Measurements from ENCODE around the gene GRHL1. TPM values are rescaled to one million over a fixed set of nuclear protein-coding genes. Genes with fewer than 3 reads are reported as not detected.

Gene GRHL1
- total and polyA plus RNA-seq, 2 of the 8 experiments (the other 6 are each of a cell fraction or from before 2014, with no cell fraction given), result 1.3 to 3.6 TPM

DNA sequence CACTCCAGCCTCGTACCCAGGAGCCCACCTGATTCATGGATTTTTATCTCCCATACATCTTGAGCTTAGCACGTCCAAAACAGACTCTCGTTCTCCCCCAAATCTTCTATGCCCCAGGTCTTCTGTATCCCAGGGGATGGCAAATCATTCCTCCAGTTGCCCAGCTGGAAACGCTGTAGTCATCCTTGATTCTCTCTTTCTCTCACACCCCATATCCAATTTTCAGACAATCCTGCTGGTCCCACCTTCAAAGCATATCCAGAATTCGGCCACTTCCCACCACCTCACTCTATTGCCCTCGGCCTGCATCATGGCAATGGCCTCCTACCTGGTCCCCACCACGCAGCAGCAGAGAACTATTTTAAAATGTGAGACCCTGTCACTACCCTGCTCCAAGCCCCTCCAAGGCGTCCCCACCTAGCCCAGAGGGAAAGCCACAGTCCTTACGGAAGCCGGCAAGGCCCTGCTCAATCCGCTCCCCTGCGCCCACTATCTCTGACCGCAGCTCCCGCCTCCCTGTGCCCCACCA is 1.4 kb upstream of the GRHL1 start (continued):
- no peak for TF ChIP-seq POLR2A (IDR thresholded peaks at IDR 0.05; ENCODE audit: control extremely low read depth in 1 of 2, low read depth in 2 of 2, low read length in 2 of 2)
- TF ChIP-seq SAP30 (IDR thresholded peaks at IDR 0.05; ENCODE audit: insufficient read depth, insufficient replicate concordance, low read length), result no peak
- TF ChIP-seq FOSL1 (IDR thresholded peaks at IDR 0.05; ENCODE audit: insufficient read depth, low read depth, low read length), result no peak
- TF ChIP-seq SP4 (IDR thresholded peaks at IDR 0.05; ENCODE audit: low read length), result no peak
- TF ChIP-seq, protein P1, sequence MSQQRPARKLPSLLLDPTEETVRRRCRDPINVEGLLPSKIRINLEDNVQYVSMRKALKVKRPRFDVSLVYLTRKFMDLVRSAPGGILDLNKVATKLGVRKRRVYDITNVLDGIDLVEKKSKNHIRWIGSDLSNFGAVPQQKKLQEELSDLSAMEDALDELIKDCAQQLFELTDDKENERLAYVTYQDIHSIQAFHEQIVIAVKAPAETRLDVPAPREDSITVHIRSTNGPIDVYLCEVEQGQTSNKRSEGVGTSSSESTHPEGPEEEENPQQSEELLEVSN (IDR thresholded peaks at IDR 0.05), result no peak
- TF ChIP-seq CHD1 (IDR thresholded peaks at IDR 0.05; ENCODE audit: low read depth, low read length), result no peak
- no peak for TF ChIP-seq TBP (IDR thresholded peaks at IDR 0.05; ENCODE audit: low read depth, low read length)
- no peak for TF ChIP-seq SP1 (IDR thresholded peaks at IDR 0.05; ENCODE audit: low read depth, low read length)
- TF ChIP-seq BCL11A (IDR thresholded peaks at IDR 0.05; ENCODE audit: low read depth in 2 of 2, low read length in 2 of 2), result no peak
- TF ChIP-seq GABPA (IDR thresholded peaks at IDR 0.05; ENCODE audit: borderline replicate concordance, insufficient read depth, low read length), result no peak
- no peak for TF ChIP-seq POU5F1 (IDR thresholded peaks at IDR 0.05; ENCODE audit: low read depth, low read length)

Measured in H1 (cell line).